GM12873 (cell line): ENCODE results near the gene CLEC11A.

Experiments
- CTCF ChIP-seq: IDR thresholded peaks from 2 replicates; pipeline ENCODE4 v1.5.1; 2012; ENCODE audit warnings: low read depth, mild to moderate bottlenecking, moderate library complexity, low read length, control low read depth; ENCODE audit not compliant: insufficient read depth; ENCODE audit errors: missing control alignments

CLEC11A gene

GRCh38 chr19:50708179-50708879, 14.8 kb upstream of the CLEC11A start:
- no peak for TF ChIP-seq CTCF

GRCh38 chr19:50710094-50710493, 13.1 kb upstream of the CLEC11A start:
- no peak for TF ChIP-seq CTCF

GRCh38 chr19:50710612-50711011, 12.6 kb upstream of the CLEC11A start:
- TF ChIP-seq CTCF: no peak

- TF ChIP-seq CTCF: no peak
These were observed 12.0 kb upstream of the CLEC11A start for GRCh38 chr19:50711196-50711595.

- TF ChIP-seq CTCF: no peak
These were observed 11.4 kb upstream of the CLEC11A start for GRCh38 chr19:50711805-50712204.

- TF ChIP-seq CTCF: no peak
These were observed 10.3 kb upstream of the CLEC11A start for GRCh38 chr19:50712833-50713232.

- no peak for TF ChIP-seq CTCF
These were observed 9.5 kb upstream of the CLEC11A start for GRCh38 chr19:50713556-50714236.
